ENCODE data around the gene LFNG.

The LFNG gene

GRCh38 chr7:2503056-2503941, 16.3 kb upstream of the LFNG start:
- DNase-seq (ENCODE audit: low spot score) = no peak

- DNase-seq (ENCODE audit: low spot score) = no peak
Observed at GRCh38 chr7:2504128-2504888, 15.3 kb upstream of the LFNG start.

DNA sequence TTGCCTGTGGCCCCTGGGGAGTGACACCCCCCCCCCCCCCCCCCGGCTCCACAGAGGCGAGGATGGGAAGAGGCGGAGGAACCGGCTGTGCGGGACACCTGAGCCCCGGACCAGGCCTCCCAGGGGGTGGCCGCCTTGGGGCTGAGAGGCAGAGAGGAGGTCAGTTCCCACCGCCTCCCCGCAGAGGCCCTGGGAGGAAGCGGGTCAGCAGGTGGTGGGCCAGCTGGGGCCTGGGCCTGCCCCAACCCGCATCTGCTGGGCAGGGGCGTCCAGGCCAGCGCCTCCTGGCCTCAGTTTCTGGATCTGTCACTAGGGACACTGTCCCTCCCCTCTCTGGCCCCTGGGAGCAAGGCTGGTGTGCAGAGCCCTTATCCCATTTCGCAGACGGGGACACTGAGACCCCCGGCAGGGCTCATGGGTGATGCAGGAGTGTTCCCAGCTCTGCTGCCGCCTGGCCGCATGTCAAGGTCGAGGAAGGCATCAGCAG, 14.6 kb upstream of the LFNG start:
- no peak for DNase-seq (ENCODE audit: low spot score)

- DNase-seq (ENCODE audit: low spot score) = no peak
Observed at GRCh38 chr7:2505401-2505800, 14.2 kb upstream of the LFNG start.

DNA sequence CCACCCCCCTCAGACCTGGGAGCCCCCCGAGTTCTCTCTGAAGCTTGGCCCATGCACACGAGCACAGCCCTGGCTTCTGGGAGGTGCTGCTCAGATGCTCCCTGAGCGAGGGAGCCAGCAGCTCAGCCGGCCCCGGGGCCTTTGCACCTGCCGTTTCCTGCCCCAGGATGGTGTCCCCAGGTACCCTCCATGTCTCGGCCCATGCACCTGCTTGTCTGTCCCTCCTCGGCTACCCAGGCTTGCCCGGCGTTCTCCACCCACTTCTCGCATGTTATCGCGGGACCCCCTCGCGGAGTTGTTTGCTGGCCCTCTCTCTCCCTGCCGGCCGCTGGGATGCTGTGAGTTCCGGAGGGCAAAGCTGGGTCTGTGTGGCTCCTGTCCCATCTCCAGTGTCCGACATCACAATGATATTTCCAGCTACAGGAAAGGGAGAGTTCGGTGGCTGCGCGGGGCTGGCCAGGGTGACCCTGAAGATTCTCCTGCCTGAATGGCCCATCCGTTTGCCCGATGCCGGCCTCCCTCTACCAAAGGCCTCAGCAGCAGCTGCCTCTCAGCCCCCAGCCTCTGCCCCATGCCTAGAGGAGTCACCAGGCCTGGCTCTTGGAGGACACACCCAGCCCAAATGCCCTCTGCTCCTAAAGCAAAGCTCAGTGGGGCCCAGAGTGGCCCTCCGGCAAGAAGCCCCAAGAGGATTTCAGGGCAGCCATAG, 12.2 kb upstream of the LFNG start:
- DNase-seq (ENCODE audit: low spot score) = no peak

DNA sequence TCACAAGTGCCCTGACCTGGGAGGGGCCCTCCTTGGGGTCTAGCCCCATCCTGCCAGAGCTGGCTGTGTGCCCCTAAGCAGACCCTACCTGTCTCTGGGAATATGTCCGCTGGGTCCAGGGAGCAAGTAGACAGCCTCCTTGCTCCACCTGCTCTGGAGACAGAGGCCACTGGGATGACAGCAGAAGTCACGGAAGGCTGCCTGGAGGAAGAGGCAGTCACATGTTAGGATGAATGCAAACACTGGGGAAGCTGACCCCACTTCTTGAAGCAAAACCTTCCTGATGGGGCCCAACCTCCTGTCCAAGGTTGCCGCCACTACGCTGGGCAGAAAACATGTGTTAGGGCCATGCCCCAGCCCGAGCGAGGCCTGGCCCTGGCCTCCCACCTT, 11.7 kb upstream of the LFNG start:
- DNase-seq (ENCODE audit: low spot score) = no peak

DNA sequence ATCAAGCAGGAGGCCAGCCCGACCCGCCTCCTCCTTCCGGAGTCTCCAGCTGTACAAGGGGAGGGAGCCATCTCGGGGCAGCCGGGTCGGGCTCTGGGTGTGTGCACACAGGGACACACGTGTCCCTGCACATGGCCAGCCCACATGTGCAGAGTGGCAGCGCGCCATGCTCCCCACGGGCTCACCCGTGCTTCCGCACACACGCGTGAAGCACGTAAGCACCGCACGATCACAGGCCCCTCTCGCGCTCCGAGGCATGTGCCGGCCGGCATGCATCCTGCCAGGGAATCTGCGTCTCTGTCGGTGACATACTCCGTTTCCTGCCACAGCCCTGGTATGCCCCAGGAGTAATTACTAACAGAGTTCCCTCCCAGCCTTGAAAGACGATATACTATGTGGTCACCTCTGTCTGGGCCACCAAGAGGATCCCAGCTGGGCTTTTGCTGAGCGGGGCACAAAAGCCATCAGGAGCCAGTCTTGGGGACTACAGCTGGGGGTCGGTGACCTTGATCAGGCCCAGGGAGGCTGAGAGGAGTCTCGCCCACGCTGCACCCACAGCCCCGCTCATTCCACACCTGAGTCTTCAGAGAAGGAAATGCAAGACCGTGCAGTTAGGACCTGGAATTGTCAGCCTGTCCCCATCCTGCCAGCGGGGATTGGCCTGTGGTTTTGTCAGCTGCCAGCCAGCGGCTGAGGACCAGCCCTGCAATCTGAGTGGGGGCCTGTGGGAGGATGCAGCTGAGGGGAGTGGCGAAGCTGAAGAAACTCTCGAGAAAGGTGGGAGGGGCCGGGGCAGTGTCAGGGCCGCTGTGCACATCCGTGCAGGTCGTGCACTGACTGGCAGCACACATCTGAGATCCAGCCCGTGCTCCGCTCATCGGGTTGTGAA, 11.0 kb upstream of the LFNG start:
- no peak for DNase-seq (ENCODE audit: low spot score)

GRCh38 chr7:2509298-2509906, 10.2 kb upstream of the LFNG start:
- DNase-seq (ENCODE audit: low spot score) = no peak

DNA sequence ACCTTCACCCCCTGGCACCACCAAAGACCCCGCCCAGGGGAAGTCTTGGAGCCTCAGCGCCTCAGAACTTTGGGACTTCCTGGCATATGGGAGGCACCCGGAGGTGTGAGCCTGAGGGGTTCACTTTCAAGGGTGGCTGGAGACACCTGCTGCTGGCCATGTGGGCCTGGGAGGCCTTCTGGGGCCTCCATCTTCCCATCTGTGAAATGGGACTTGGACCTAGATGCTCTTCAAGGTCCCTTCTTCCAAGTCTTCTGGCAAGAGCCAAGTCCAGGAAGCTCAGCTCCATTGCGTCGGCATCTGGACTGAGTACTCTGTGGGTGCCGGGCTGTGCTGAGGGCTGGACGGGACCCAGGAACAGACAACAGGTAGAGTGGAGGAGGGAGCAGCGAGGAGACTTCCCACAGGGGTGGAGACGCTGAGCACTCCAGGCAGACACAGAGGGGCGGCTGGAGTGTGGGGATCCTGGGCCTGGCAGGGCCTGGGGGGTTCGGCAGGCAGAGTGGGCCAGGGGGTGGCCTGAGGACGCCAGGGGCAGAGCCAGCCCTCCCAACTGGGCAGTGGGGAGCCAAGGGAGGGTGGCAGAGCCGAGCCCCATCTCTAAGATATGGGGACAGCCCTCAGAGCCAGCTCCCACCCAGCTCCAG, 9.3 kb upstream of the LFNG start:
- DNase-seq (ENCODE audit: low spot score) = no peak

- DNase-seq (ENCODE audit: low spot score) = no peak
Observed at GRCh38 chr7:2510909-2511768, 8.4 kb upstream of the LFNG start.

GRCh38 chr7:2511769-2512168, 7.8 kb upstream of the LFNG start:
- no peak for DNase-seq (ENCODE audit: low spot score)

GRCh38 chr7:2512179-2512661, 7.4 kb upstream of the LFNG start:
- DNase-seq (ENCODE audit: low spot score) = no peak

DNA sequence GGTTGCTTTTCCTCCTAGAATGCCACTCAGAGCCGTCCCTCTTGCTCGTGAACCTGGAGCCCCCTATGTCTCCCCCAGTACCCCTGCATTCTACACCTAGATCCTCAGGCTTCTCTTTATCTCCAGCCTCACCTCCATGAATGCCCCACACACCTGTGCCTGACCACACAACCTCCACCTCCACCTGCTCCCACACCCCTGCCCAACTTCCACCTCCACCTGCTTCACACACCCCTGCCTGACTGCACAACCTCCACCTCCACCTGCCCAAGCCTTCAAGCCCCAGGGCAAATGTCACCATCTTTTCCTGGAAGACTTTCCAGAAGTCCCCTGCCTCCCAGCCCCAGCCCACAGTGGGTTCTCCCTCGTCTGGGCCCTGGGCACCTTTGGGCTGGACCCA, 6.9 kb upstream of the LFNG start:
- no peak for DNase-seq (ENCODE audit: low spot score)

GRCh38 chr7:2513702-2514101, 5.9 kb upstream of the LFNG start:
- DNase-seq (ENCODE audit: low spot score) = no peak

DNA sequence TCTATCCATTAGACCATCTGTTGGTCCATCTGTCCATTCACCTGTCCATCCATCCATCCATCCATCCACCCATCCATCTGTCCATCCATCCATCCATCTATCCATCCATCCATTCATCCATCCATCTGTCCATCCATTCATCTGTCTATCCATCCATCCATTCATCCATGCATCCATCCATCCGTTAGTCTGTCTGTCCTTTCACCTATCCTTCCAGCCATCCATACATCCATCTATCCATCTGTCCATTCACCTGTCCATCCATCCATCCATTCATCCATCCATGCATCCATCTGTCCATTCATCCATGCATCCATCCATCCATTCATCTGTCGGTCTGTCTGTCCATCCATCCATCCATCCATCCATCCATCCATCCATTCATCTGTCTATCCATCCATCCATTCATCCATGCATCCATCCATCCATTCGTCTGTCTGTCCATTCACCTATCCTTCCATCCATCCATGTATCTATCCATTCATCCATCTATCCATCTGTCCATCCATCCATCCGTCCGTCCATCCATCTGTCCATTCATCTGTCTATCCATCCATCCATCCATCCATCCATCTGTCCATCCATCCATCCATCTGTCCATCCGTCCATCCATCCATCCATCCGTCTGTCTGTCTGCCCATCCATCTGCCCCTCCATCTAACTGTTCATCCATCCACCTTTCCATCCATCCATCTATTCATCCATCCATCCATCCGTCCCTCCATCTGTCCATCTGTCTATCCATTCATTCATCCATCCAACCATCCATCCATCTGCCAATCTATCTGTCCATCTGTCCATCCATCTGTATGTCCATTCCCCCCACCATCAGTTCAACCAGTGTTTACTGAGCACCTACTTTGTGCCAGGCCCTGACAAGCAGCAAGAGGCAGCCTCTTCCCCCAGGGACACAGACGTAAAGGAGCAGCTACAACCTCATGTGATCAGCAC, 4.8 kb upstream of the LFNG start:
- DNase-seq (ENCODE audit: low spot score) = no peak

- DNase-seq (ENCODE audit: low spot score) = no peak
Observed at GRCh38 chr7:2515424-2516193, 4.0 kb upstream of the LFNG start.

DNA sequence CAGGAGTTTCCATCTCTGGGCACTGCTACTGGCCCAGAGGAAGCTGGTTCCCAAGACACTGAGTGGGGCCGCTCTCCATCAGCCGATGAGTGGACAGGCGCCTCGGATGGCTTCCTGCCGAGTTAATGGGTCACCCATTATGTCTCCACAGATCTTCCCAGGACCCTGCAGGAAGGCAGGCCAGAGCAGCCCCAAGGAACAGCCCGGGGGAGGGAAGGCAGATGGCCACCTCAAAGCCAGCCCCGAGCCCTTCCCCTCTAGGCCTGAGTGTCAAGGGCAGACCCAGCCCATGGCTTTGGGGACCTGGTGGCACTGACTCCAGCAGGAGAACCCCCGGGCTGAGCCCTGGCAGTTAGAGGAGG, 3.4 kb upstream of the LFNG start:
- no peak for DNase-seq (ENCODE audit: low spot score)

GRCh38 chr7:2517026-2517425, 2.5 kb upstream of the LFNG start:
- DNase-seq (ENCODE audit: low spot score) = peak; percentile 60

Data from RKO (cell line).